HG03432 (cell line): ENCODE data around the gene HLA-A.
"Not testable (repeated sequence)": the region's sequence is repeated elsewhere in the genome, so short reads cannot be mapped to it uniquely, and the experiment has no call there.

Source experiments
- ATAC-seq: cut with Tn5 transposase; IDR thresholded peaks from one replicate; pipeline ENCODE4 v1.9.1; 2021; ENCODE audit warnings: mild to moderate bottlenecking, moderate library complexity; ENCODE audit not compliant: unreplicated experiment

The HLA-A gene

DNA sequence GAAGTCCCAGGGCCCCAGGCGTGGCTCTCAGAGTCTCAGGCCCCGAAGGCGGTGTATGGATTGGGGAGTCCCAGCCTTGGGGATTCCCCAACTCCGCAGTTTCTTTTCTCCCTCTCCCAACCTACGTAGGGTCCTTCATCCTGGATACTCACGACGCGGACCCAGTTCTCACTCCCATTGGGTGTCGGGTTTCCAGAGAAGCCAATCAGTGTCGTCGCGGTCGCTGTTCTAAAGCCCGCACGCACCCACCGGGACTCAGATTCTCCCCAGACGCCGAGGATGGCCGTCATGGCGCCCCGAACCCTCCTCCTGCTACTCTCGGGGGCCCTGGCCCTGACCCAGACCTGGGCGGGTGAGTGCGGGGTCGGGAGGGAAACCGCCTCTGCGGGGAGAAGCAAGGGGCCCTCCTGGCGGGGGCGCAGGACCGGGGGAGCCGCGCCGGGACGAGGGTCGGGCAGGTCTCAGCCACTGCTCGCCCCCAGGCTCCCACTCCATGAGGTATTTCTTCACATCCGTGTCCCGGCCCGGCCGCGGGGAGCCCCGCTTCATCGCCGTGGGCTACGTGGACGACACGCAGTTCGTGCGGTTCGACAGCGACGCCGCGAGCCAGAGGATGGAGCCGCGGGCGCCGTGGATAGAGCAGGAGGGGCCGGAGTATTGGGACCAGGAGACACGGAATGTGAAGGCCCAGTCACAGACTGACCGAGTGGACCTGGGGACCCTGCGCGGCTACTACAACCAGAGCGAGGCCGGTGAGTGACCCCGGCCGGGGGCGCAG lies at the start of gene HLA-A:
Gene HLA-A (plus strand): TSS at position 258 of the 778 bp plus-strand sequence. CDS start 22 bp downstream, at position 280.
- peak; percentile 85 for ATAC-seq

DNA sequence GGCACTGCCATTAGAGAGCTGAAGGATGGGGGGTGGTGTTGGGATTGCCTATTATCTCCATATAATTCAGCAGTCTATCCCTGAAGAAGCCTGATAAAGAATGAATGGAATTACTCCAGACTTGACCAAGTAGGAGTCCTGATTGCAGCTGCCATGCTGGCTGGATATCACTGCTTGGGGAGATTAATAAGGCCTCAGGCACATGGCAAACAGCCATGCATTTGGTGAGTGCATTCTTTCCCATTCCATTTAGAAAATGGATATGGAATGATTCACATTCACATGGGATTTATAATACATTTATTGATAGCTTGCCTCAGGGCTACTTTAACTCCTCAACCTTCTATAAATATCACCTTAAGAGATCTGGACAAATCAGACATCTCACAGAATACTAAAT lies 49.6 kb upstream of the HLA-A start:
- no peak for ATAC-seq

DNA sequence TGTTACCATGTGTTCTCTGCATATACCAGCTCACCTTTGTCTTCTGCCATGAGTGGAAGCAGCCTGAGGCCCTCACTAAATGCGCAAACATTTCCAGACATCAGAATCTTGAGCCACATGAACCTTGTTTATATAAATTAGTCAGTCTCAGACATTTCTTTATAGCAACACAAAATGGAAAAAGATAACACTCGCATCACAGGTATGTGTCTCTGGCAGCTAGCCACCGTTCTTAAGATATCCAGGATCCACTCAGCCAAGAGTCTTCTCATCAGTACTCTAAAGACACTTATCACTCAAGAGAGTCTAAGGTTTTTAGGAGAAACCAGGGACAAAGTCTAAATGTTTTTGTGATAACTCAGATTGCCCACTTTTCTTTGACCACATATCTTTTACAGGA lies 43.1 kb upstream of the HLA-A start:
- ATAC-seq = no peak

DNA sequence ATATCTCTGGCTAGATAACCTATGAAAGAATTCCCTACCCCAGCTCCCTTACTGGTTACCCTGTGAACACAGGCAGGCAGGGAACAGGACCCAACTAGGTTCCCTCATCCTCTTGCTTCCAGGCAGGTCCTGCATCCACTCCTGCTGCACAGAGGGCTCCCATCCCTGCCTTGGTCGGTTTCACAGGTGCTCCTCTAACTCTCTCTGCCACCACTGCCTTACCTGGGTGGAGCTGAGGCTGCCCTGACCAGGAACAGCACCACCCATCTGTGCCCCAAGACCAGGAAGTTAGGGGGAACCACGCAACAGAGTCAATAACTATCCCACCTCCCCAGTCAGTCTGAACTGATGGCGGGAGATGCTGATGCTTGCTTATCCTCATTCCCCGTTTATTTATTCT lies 37.0 kb upstream of the HLA-A start:
- no peak for ATAC-seq

DNA sequence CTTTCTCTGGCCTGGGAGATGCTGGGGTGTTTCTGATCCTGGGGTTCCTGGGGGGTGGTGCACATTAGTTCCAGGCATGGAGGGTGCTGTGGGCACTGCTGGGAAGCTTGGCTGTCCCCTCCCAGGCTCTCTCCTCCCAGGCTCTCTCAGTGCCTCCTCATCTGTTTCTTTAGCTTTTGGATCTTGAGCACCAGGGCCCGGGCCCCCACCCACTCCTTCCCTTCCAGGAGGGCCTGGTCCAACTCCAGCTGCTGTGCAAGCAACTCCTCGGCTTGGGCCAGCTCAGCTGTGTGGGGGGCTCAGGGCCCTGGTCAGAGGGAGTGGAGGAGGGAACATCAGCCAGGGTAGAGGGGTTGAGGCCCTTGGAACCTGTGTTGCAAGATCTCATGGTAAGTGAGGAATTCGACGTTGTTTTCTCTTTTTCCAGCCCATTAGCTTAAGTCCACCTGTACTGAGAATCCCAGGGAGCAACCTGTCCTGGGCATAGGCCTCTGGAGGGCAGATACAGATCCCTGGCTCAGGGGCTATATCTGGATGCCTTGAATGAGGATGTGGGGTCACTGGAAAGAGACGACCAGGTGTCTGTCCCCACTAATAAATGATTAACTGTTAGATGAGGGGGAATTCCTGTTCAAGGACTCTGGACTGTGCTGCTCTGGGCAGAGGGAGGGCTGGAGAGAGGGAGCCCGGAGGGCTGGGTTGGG lies 34.5 kb upstream of the HLA-A start:
- no peak for ATAC-seq

DNA sequence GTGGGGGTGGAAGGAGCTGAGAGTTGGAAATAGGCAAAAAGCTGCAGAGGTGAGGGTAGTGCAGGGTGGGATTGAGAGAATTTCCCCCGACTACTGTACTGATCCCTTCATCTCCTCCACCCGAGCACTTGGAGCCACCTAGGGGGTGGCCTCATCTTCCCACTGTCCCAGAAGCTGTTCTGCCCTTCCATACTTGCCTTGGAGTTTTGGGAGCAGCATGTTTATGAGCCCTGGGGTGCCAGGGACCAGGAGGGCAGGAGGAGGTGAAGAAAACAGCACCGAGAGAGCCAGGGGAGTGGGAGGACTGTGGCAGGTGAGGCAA lies 34.0 kb upstream of the HLA-A start:
- ATAC-seq = no peak

DNA sequence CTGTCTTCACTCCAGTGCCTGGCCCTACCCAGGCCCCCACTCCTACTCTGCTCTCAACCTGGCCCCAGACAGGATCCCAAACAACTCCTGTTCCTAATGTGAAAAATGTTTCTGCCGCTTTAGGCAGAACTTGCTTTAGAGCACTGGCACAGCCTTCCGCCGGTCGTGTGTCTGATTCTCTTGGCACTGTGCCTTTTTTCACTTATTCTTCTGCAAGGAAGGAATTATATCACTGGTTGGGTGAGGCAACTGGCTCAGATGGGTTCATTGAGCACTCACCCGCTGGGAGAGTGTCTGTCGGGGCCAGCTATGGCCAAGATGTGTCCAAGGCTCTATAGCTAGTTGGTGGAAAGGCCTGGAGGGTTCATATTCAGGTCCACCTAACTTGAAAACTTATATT lies 33.6 kb upstream of the HLA-A start:
- ATAC-seq = no peak

DNA sequence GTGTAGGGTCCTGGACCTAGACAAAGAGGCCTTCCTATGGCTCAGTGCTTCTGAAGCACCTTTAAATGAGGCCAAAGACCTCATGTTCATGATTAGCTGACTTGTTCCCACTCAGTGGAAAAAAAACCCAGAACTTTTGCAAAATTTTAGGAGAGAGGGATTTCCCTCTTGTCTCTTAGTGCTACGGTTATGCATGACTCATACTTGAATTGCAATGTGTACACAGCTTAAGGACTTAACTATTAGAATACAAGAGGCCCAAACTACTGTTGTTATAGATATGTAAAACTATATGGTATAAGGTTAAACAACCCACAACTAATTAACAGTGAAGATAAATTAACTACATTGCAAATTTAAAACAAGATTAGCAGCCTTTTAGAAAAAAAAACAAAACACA lies 32.3 kb upstream of the HLA-A start:
- no peak for ATAC-seq

DNA sequence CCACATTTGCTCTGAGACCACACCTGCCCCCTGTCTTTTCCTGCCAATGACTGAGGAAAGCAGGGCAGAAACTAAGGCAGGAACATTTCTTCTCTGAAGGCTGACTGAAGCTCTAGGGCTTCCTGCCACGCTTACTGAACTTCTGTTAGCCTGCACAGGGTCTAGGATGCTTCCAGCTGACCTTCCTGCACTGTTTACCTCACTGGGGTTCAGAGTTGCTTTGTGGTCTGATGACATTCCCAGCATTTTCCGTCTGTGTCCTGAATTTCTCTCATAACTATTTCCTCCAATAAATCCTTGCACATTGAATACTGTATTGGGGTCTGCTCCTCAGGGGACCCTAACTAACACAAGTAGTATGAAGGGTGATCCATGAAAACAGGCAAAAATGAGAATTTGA lies 29.5 kb upstream of the HLA-A start:
- no peak for ATAC-seq

DNA sequence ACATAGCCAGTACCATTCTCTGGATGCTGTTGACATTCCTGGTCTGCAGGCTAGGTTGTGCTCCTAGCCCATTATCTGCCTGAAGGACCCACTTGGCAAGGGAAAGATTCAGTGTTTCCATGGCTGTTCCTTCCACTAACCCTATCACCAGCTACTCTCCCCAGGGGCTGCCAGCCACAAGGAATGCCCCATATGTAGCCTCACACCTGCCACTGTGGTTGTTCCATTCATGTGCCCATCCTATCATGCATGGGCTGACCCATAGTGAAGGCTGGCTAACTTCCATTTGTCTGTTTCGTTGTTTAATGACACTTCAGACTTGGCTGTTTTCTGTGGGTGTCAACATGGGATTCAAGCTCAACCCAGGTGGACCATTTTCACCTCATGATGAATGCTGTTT lies 25.6 kb upstream of the HLA-A start:
- ATAC-seq = no peak

DNA sequence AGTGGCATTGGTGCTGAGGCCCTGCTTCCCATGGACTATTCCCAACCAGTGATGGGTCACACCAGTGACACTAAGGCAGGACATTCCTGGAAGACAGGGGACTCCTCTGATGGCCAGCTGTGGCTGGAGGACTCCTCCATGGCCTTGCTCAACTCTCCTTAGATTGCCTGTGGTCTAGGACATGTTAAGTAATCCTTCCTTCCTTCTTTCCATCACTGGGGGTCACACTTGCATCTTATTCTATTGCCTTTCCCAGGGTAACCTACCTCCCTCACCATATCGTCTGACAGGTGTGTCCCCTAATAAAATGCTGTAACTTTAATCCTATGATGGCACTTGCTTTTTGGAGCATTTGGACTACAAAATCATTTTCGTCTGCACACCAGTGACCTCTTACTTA lies 24.5 kb upstream of the HLA-A start:
- no peak for ATAC-seq

DNA sequence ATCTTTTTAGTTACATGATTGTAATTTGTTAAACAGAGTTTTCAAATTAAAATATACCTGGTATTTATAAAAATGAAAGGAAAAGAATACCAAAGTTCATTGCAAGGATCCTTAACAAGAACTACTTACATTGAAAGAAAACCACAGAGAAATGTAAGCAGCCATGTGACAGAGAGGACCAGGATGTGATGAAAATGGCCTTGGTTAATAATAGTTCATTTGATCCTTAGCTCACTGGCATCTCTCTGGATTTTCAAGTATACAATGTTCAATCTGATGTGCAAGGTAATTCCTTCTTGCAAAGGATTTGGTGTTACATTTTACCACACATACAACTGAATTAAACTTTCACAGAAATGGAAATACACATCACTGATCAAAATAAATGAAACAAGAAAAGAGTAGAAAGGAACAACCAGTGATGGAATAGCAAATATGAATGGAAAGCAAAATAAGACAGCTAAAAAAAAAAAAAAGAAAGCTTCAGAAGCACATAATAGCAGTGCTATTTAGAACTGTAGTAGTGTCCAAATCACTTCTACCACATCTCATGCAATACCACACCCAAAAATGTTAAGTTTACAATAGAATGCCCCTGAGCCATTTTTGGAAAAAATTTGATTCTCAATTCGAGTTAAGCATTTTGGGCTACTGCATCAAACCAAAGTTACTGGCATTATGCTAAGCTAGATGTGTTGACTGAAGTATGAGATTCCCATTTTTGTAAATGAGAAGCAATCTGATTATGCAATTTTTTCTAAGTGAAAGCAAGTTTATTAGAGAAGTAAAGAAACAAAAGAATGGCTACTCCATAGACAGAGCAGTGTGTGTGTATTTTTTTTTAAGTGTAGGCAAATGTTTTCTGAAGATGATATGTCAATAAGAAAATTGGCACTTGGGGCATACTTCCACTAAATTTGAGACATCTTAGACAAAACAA lies 22.6 kb upstream of the HLA-A start:
- no peak for ATAC-seq

DNA sequence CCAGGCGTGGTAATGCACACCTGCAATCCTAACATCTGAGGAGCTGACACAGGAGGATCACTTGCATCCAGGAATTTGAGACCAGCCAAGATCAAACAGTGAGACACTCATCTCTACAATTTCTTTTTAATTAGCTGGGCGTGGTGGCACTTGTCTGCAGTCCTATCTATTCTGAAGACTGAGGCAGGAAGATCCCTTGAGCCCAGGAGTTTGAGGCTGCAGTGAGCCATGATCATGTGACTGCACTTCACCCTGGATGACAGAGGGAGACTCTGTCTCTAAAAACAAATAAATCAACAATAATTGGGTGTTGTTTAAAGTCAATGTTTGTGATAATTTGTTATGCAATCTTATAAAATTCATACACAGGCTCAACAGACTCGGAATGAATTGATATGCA lies 18.0 kb upstream of the HLA-A start:
- no peak for ATAC-seq

DNA sequence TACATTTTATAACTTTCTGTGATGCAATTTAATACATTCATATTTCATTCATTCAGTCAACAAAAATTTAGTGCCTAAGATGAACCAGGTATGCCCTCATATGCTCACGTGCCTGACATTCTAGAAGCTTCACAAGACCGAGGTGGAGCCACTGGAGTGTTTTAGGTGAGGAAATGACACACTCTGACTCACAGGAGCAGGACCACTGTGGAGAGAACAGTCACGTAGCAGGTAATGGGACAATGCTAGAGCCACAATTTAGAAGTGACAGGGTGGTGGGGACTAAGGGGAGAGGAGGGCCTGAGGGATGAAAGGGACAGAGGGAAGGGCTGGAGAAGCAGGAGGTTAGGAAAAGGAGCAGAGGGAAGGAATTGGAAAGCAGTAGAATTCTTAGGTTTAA lies 17.6 kb upstream of the HLA-A start:
- ATAC-seq = no peak

DNA sequence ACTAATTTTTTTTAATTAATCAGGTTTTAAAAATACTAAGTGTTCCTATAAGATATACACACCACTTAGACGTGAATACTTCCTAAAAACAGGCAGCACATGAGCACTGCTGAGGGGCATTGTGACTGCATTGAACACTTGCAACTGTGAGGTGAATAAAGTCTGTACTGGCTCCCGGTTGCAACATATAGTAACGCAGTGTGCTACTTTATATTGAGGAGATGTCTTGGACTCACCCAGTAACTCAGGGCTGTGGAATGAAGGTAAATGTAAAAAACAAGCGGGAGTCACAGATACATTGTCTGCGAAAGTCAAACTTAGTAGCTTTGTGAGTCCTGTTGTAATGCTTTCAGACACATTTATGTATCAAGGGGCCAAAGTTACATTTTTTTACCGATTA lies 17.0 kb upstream of the HLA-A start:
- no peak for ATAC-seq

DNA sequence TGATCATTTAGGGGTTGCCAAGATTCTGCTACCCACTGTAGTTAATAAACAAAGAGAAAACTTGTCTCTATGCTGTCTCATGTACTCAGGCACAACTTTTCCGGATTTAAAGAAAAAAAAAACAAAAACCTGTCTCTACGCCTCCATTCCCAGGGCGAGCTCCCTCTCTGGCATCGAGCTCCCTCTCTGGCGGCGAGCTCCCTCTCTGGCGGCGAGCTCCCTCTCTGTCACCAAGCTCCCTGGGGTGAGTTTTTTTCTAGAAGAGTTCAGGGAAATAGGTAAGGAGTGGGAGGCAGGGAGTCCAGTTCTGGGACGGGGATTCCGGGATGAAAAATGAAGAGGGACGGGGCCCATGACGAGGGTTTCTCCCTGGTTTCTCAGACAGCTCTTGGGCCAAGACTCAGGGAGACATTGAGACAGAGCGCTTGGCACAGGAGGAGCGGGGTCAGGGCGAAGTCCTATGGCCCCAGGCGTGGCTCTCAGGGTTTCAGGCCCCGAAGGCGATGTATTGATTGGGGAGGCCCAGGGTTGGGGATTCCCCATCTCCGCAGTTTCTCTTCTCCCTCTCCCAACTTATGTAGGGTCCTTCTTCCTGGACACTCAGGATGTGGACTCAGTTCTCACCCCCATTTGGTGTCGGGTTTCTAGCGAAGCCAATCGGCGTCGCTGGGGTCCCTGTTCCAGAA lies 16.5 kb upstream of the HLA-A start:
- ATAC-seq = peak; percentile 27

DNA sequence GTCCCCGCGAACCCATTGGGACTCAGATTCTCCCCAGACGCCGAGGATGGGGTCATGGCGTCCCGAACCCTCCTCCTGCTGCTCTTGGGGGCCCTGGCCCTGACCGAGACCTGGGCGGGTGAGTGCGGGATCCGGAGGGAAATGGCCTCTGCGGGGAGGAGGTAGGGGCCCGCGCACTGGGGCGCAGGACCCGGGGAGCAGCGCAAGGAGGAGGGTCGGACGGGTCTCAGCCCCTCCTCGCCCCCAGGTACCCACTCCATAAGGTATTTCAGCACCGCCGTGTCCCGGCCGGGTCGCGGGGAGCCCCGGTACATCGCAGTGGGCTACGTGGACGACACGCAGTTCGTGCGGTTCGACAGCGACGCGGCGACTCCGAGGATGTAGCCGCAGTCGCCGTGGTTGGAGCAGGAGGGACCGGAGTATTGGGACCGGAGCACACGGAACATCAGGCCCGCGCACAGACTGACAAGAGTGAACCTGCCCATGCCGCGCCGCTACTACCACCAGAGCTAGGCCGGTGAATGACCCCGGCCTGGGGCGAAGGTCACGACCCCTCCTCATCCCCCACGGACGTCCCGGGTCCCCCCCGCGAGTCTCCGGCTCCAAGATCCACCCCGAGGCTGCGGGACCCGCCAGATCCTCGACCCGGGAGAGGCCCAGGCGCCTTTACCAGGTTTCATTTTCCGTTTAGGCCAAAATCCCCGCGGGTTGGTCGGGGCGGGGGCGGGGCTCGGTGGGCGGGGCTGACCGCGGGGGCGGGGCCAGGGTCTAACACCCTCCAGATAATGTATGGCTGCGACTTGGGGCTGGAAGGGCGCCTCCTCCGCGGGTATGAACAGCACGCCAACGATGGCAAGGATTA lies 15.7 kb upstream of the HLA-A start:
- ATAC-seq = peak; percentile 66

DNA sequence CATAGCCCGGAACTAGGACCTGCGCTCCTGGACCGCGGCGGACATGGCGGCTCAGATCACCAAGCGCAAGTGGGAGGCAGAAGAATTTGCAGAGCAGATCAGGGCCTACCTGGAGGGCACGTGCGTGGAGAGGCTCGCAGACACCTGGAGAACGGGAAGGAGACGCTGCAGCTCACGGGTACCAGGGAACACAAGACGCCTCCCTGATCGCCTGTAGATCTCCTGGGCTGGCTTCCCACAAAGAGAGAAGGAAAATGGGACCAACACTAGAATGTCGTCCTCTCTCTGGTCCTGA lies 15.1 kb upstream of the HLA-A start:
- ATAC-seq = no peak

DNA sequence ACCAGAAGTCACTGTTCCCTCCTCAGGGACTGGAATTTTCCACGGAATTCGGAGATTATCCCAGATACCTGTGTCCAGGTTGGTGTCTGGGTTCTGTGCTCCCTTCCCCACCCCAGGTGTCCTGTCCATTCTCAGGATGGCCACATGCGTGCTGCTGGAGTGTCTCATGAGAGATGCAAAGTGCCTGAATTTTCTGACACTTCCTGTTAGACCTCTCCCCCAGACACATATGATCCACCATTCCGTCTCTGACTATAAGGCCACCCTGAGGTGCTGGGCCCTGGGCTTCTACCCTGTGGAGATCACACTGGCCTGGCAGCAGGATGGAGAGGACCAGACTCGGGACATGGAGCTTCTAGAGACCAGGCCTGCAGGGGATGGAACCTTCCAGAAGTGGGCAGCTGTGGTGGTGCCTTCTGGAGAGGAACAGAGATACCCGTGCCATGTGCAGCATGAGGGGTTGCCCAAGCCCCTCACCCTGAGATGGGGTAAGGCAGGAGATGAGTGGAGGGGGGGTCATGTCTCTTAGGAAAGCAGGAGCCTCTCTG lies 14.4 kb upstream of the HLA-A start:
- ATAC-seq = no peak

DNA sequence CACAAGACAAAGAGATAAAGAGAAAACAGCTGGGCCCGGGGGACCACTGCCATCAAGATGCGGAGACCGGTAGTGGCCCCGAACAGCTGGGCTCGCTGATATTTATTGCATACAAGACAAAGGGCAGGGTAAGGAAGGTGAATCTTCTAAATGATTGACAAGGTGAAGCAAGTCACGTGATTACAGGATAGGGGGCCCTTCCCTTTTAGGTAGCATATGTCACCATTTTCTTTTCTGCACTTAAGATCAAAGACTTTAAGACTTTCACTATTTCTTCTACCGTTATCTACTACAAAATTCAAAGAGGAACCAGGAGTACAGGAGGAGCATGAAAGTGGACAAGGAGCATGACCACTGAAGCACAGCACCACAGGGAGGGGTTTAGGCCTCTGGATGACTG lies 12.3 kb upstream of the HLA-A start:
- ATAC-seq = not testable (repeated sequence)
